GM18505 (cell line): ENCODE results near the gene METTL23.
"Not testable (repeated sequence)": the region's sequence is repeated elsewhere in the genome, so short reads cannot be mapped to it uniquely, and the experiment has no call there.

Source experiments
- ATAC-seq: cut with Tn5 transposase; IDR thresholded peaks from one replicate; pipeline ENCODE4 v1.9.1; 2021; ENCODE audit not compliant: unreplicated experiment
- POLR2A ChIP-seq: IDR thresholded peaks from 4 replicates; pipeline ENCODE4 v1.6.1; 2011; ENCODE audit warnings: borderline replicate concordance; ENCODE audit not compliant: insufficient read depth, insufficient read length; ENCODE audit errors: extremely low read depth

Gene METTL23

GRCh38 chr17:76700270-76700616 lies 26.4 kb upstream of the METTL23 start:
- ATAC-seq: no peak
- no peak for TF ChIP-seq POLR2A

GRCh38 chr17:76700617-76701470 lies 25.8 kb upstream of the METTL23 start:
- no peak for ATAC-seq
- TF ChIP-seq POLR2A: no peak

DNA sequence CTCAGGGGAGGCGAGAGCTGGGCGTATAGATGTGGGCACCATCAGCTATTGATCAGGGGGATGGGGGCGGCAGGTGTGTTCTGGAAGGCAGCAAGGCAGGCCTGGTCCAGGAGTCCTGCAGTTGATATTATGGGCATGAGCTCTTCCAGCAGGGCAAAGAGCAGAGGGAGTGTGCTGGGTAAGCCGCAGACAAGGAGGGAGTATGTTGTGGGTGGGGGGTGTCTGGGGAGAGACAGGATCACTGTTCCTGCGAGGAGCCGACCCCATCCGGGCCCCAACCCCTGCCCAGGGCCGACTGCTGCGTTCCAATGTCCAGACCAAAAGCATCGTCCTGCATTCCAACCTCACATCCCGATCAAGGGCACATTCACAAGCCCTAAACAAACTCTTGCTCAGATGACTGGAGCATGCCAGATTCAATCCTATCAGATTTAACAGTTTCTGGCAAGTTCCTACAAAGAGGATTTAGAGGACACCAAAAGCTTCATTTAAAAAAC lies 25.1 kb upstream of the METTL23 start:
- no peak for TF ChIP-seq POLR2A
- ATAC-seq: no peak

DNA sequence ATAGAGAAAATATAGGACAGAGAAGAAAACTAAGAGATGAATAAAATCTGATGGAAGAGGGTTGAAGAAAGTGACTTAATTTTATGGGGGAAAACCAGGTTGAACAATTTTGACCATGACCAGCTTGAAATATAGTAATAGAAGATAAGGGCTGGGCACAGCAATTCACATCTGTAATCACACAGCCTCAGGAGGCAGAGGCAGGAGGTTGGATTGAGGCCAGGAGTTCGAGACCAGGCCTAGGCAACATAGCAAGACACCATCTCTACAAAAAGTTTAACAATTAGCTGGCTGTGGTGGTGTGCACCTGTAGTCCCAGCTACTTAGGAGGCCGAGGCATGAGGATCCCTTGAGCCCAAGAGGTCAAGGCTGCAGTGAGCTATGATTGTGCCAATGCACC lies 24.6 kb upstream of the METTL23 start:
- no peak for TF ChIP-seq POLR2A
- no peak for ATAC-seq

- ATAC-seq: no peak
- TF ChIP-seq POLR2A: no peak
Measured at GRCh38 chr17:76702941-76703637, 23.6 kb upstream of the METTL23 start.

DNA sequence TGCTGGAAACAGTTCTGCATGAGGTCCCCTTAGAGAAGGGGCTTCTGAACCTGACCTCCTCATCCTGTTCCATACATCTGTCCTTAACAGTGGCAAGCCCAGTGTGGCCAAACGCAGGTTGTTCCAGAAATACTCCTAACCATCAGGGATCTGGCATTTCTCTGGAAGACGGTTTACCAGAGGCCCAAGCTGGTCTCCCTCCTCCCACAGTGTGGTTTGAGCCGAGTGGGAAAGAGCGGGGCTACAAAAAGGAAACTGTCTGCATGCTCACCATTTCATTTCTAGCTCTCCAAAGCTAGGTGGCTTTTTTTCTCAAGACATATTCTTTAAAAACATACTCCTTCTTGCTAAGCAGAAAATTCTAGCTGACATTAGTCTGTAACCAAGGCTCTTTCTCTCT lies 21.8 kb upstream of the METTL23 start:
- no peak for TF ChIP-seq POLR2A
- ATAC-seq: no peak

DNA sequence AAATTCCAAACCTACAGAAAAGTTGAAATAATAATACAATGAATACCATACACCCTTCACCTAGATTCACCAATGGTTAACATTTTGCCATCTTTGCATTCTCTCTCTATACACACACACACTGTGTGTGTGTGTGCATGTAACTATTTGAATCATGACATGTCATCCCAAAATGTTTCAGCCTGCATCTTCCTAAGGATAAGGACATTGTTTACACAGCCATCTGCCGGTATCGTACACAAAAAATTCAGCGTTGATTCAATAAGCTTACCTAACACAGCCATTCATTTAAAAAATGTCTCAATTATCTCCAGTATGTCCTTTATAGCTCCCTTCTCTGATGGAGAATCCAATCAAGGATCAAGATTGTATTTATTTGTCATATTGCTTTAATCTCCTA lies 19.8 kb upstream of the METTL23 start:
- no peak for TF ChIP-seq POLR2A
- ATAC-seq: no peak

GRCh38 chr17:76707985-76708807 lies 18.4 kb upstream of the METTL23 start:
- ATAC-seq: no peak
- no peak for TF ChIP-seq POLR2A

DNA sequence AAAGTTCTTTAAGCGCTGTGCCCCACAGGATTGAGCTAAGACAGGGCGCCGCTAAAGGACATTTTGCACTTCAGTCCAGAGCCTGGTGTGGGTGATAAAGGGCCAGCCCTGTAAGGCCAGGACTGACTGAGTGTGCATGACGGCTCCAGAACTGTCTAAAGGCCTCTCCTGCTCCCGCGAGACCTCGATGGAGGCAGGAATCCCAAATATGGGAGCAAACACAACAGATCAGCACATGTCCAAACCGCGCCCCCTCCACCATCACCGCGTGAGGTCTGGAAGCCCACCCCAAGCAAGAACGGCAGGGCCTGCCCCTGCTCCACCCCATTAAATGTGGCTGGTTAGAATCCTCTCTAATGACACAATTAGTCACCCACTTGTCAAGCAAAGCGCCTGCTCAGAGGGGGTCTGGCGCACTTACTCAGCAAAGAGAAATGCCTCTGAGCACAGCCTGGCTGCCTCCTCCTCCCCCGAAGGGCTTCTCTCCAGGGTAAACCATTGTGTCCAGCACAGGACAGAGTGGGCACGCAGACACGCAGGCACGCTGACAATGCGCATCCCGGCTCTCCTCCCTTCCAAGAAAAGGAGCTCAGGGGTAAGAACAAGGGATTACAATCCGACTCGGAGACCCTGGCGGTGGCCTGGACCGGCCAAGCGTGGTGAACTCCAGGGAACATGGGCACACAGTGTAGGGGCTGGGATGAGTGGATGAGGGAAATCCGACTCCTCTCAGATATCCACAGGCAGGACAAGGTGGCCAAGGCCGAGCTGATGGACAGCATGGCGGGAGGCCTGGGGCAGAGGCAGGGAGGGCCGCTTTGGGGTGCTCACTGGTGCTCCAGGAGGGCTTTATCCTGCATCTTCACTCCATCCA lies 17.3 kb upstream of the METTL23 start:
- ATAC-seq: no peak
- TF ChIP-seq POLR2A: no peak

DNA sequence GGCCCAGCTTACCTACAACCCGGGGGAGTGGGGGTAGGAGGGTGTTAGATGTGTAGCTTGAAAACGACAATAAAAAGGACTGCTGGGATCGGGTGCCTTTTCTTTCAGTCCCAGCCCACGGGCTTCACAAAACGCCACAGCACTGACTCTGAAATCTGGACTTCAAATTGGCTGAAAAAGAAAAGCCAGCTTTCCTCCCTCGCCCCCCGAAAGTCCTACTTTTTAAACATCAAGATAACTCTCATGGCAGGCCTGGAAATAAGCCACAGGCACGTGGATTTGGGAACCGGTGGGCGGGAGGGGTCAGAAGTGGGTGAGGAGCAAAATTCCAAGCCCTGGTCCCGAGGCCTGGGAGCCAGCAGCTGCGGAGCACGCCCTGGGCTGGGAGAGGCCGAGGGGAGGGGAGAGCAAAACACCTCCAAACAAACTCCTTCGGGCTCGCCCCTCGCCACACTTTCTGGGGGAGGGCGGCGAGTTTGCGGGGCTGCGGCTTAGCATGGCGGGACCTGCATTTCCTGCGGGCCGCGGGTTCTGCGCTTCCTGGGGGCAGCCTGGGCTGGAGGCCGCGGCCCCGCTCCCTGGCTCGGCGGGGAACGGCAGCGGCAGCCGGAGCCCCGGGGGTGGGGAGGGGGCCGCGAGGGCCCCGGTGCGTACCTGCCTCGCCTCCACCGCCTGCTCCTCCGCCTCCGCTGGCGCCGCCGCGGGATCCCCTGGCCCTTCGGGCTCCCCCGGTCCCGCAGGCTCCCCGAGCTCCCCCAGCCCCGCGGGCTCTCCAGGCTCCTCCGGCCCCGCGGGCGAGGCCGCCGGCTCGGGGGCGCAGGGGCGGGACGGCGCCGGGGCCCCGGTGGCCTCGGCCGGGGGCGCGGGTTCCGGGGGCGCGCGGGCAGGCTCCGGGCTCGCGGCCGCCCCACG lies 16.4 kb upstream of the METTL23 start:
- ATAC-seq: not testable (repeated sequence)

GRCh38 chr17:76710863-76711611 lies 15.6 kb upstream of the METTL23 start, which contains the start of gene MXRA7:
TSS of gene MXRA7 (minus strand) at chr17:76710965. CDS start at chr17:76710946, 19 bp downstream.
- no peak for TF ChIP-seq POLR2A
- ATAC-seq: no peak

GRCh38 chr17:76712321-76712720 lies 14.3 kb upstream of the METTL23 start:
- not testable (repeated sequence) for ATAC-seq
